PC-3 (cell line): ENCODE data around the gene PM20D1. TPM values are rescaled to one million over a fixed set of nuclear protein-coding genes. Genes with fewer than 3 reads are reported as not detected.

ENCODE experiments used
- ATAC-seq: fragments of 200-7000 bp; cut with Tn5 transposase; 2 replicates; pipeline ENCODE4 v1.9.1; 2020; ENCODE audit warnings: mild to moderate bottlenecking, moderate library complexity
- BruUV-seq: library from RNA; stranded (reverse); fragments of 400-500 nt; replicated peaks from 2 replicates; lab custom pipeline; 2021; lab: Mats Ljungman, UMichigan
- CTCF ChIA-PET: fragments of 300-600 bp; sonication (Branson Sonifier 250); formaldehyde crosslinking; loops from one replicate; lab custom pipeline; 2022; ENCODE audit warnings: antibody characterized with exemption; lab: Charles Lee
- POLR2A ChIA-PET: fragments of 300-600 bp; sonication (Branson Sonifier 250); formaldehyde crosslinking; loops from one replicate; lab custom pipeline; 2022; ENCODE audit warnings: antibody characterized with exemption; ENCODE audit not compliant: unreplicated experiment; lab: Charles Lee
- DNase-seq: peaks from one replicate; pipeline ENCODE4 v3.0.0-alpha.2; 2015
- H2AFZ ChIP-seq: fragments of 300-600 bp; sonication (generic); 2 replicates; pipeline ENCODE4 v1.6.0; 2016; ENCODE audit warnings: antibody characterized with exemption, low read length
- H3F3A ChIP-seq: fragments of 300-600 bp; sonication (generic); one replicate; pipeline ENCODE4 v1.6.0; 2017; ENCODE audit warnings: antibody characterized with exemption, low read length, control low read depth, mild to moderate bottlenecking; ENCODE audit not compliant: unreplicated experiment
- H3K27ac ChIP-seq: fragments of 300-600 bp; sonication (generic); 2 replicates; pipeline ENCODE4 v1.5.1; 2016; ENCODE audit warnings: mild to moderate bottlenecking, low read length
- H3K27me3 ChIP-seq: fragments of 300-600 bp; sonication (generic); 2 replicates; pipeline ENCODE4 v1.6.1; 2016; ENCODE audit warnings: low read length, mixed read lengths
- H3K36me3 ChIP-seq: fragments of 300-600 bp; sonication (generic); 2 replicates; pipeline ENCODE4 v1.6.1; 2016; ENCODE audit warnings: low read depth, mixed run types, low read length, mixed read lengths
- H3K4me1 ChIP-seq: fragments of 300-600 bp; sonication (generic); 2 replicates; pipeline ENCODE4 v1.5.1; 2016; ENCODE audit warnings: low read length; ENCODE audit not compliant: insufficient read depth
- H3K4me2 ChIP-seq: fragments of 300-600 bp; sonication (generic); 2 replicates; pipeline ENCODE4 v1.6.0; 2016; ENCODE audit warnings: low read length
- H3K4me3 ChIP-seq: fragments of 300-600 bp; sonication (generic); 2 replicates; pipeline ENCODE4 v1.5.1; 2016; ENCODE audit warnings: mild to moderate bottlenecking, low read length, mixed read lengths
- H3K79me2 ChIP-seq: fragments of 300-600 bp; sonication (generic); 2 replicates; pipeline ENCODE4 v1.6.1; 2017; ENCODE audit warnings: low read length, mixed read lengths
- H3K9ac ChIP-seq: fragments of 300-600 bp; sonication (generic); 2 replicates; pipeline ENCODE4 v1.6.0; 2016; ENCODE audit warnings: mild to moderate bottlenecking, low read length
- H3K9me2 ChIP-seq: fragments of 300-600 bp; sonication (generic); replicated peaks from 2 replicates; pipeline ENCODE4 v1.6.1; 2016; ENCODE audit warnings: mixed run types, low read length, mixed read lengths
- H3K9me3 ChIP-seq: fragments of 300-600 bp; sonication (generic); 2 replicates; pipeline ENCODE4 v1.6.1; 2016; ENCODE audit warnings: low read length, mixed read lengths
- H4K20me1 ChIP-seq: fragments of 300-600 bp; sonication (generic); 2 replicates; pipeline ENCODE4 v1.6.1; 2016; ENCODE audit warnings: low read length, mixed read lengths
- CTCF ChIP-seq: fragments of 300-600 bp; sonication (generic); conservative IDR thresholded peaks from 2 replicates; pipeline ENCODE4 v1.5.1; 2017; ENCODE audit warnings: antibody characterized with exemption, low read depth, mild to moderate bottlenecking, low read length
- EZH2 ChIP-seq: fragments of 300-600 bp; sonication (generic); IDR thresholded peaks from one replicate; pipeline ENCODE4 v1.6.1; 2017; ENCODE audit warnings: antibody characterized with exemption, mild to moderate bottlenecking, low read length; ENCODE audit not compliant: unreplicated experiment
- EZH2phosphoT487 ChIP-seq: fragments of 300-600 bp; sonication (generic); IDR thresholded peaks from 2 replicates; pipeline ENCODE4 v1.6.1; 2018; ENCODE audit warnings: mild to moderate bottlenecking, antibody characterized with exemption, low read length, borderline replicate concordance
- intact Hi-C: fragments of 100-400 bp; cut with micrococcal nuclease; formaldehyde crosslinking; loops from 2 replicates; pipeline ENCODE4 v1.9.0; 2023
- total RNA-seq: library from RNA; depleted of rRNA; stranded (reverse); fragments of >200 nt; gene quantifications from 2 replicates; pipeline ENCODE4 v1.2.3, GENCODE V29; 2014

The PM20D1 gene
- total RNA-seq, 1 experiment from 2014 or later, result not detected

- H2AFZ ChIP-seq, result no peak overlapping the region
- H3K4me3 ChIP-seq, result no peak overlapping the region
- peak; percentile 16 for DNase-seq
- H3K4me2 ChIP-seq, result no peak overlapping the region
- ATAC-seq, result no peak
- no peaks in the 10 kb centered on the region for H3F3A ChIP-seq
- peaks cover 17% of the 10 kb centered on the region for H3K4me1 ChIP-seq
- H3K27me3 ChIP-seq, result no peaks in the 10 kb centered on the region
- H4K20me1 ChIP-seq, result peaks cover 4% of the 10 kb centered on the region; the same call in 1 of the 2 replicates
- ChIA-PET CTCF (interaction anchor here (1.0 kb wide), 1 partner anchor 97 kb away, joined by 5 read pairs; no protein-coding TSS in a partner anchor), POLR2A (no interaction called here)
- intact Hi-C loops, result loop anchor here (5.0 kb wide), 1 partner anchor 97 kb away; no protein-coding TSS in a partner anchor
- H3K9me3 ChIP-seq, result no peaks in the 10 kb centered on the region
- peaks cover 35% of the 10 kb centered on the region for H3K79me2 ChIP-seq
- no peak overlapping the region for H3K9ac ChIP-seq
- peaks cover 14% of the 10 kb centered on the region; the same call in 1 of the 2 replicates for H3K36me3 ChIP-seq
- no peak overlapping the region for H3K27ac ChIP-seq
- H3K9me2 ChIP-seq, result no peaks in the 10 kb centered on the region
- peak; percentile 44; the same call in 1 of the 2 replicates for TF ChIP-seq CTCF
- no peak for TF ChIP-seq EZH2
- no TSS peak for BruUV-seq
These were observed 39.3 kb downstream of the PM20D1 start for GRCh38 chr1:205810448-205811157.

GRCh38 chr1:205809942-205810345 is 40.0 kb downstream of the PM20D1 start:
- no peaks in the 10 kb centered on the region for H3K27me3 ChIP-seq
- H3K4me3 ChIP-seq, result no peak overlapping the region
- DNase-seq (no peak), ATAC-seq (no peak)
- H3K9me3 ChIP-seq, result no peaks in the 10 kb centered on the region
- peaks cover 4% of the 10 kb centered on the region; the same call in 1 of the 2 replicates for H4K20me1 ChIP-seq
- intact Hi-C loops, result loop anchor here (5.0 kb wide), 1 partner anchor 97 kb away; no protein-coding TSS in a partner anchor
- CTCF ChIA-PET, result interaction anchor here (1.0 kb wide), 1 partner anchor 97 kb away, joined by 5 read pairs; no protein-coding TSS in a partner anchor
- H3K4me1 ChIP-seq, result peaks cover 17% of the 10 kb centered on the region
- H3K4me2 ChIP-seq, result no peak overlapping the region
- TF ChIP-seq EZH2 (no peak), EZH2phosphoT487 (no peak), CTCF (no peak)
- H3K9me2 ChIP-seq, result no peaks in the 10 kb centered on the region
- POLR2A ChIA-PET, result no interaction called here
- H3K79me2 ChIP-seq, result peaks cover 35% of the 10 kb centered on the region
- H3K36me3 ChIP-seq, result peaks cover 14% of the 10 kb centered on the region; the same call in 1 of the 2 replicates
- H3K27ac ChIP-seq, result no peak overlapping the region
- H3F3A ChIP-seq, result no peaks in the 10 kb centered on the region
- H3K9ac ChIP-seq, result no peak overlapping the region
- BruUV-seq, result no TSS peak
- H2AFZ ChIP-seq, result no peak overlapping the region

- ChIA-PET CTCF (no interaction called here), POLR2A (no interaction called here)
- Histone ChIP-seq H3F3A (no peaks in the 10 kb centered on the region), H3K9me2 (no peaks in the 10 kb centered on the region), H3K27ac (no peak overlapping the region), H4K20me1 (peaks cover 4% of the 10 kb centered on the region; the same call in 1 of the 2 replicates), H3K27me3 (no peaks in the 10 kb centered on the region), H3K79me2 (peaks cover 31% of the 10 kb centered on the region), H3K36me3 (peaks cover 14% of the 10 kb centered on the region; the same call in 1 of the 2 replicates), H3K4me2 (no peak overlapping the region), H3K4me1 (peaks cover 17% of the 10 kb centered on the region), H3K9ac (no peak overlapping the region), H3K9me3 (no peaks in the 10 kb centered on the region), H2AFZ (no peak overlapping the region), H3K4me3 (no peak overlapping the region)
- ATAC-seq, result no peak
- DNase-seq, result no peak
- intact Hi-C loops, result no loop called here
- TF ChIP-seq EZH2, result no peak
- no peak for TF ChIP-seq EZH2phosphoT487
- no peak for TF ChIP-seq CTCF
- no TSS peak for BruUV-seq
These were observed 40.5 kb downstream of the PM20D1 start for GRCh38 chr1:205809469-205809868.
